ENCODE results near the gene HIF1AN. TPM values are rescaled to one million over a fixed set of nuclear protein-coding genes. Genes with fewer than 3 reads are reported as not detected.

HIF1AN gene
- polyA plus RNA-seq (12.3 to 16.8 TPM (median 13.9 TPM) in 3 replicates), polyA minus RNA-seq (20.5 to 29.1 TPM (median 20.7 TPM) in 3 replicates)
- 7.1 TPM for polyA plus RNA-seq (2011; ENCODE audit: low read depth)
- polyA plus RNA-seq (2011; cell fraction: cytosol; rRNA removed): 8.4 and 18.2 TPM in 2 replicates
- 17.4 and 19.1 TPM in 2 replicates for polyA plus RNA-seq (2011; cell fraction: nucleus; rRNA removed)
- polyA plus RNA-seq (2012; ENCODE audit: low replicate concordance): 15.6 and 21.0 TPM in 2 replicates
- 11.1 TPM for polyA minus RNA-seq (2011; cell fraction: cytosol; rRNA and poly(A)+ RNA removed)
- polyA minus RNA-seq (2011; cell fraction: nucleus; rRNA and poly(A)+ RNA removed): 8.2 and 16.4 TPM in 2 replicates

- Histone ChIP-seq H3K27ac (ENCODE audit: control insufficient read depth, insufficient read depth, low read length) (no peak within 1 kb of the TSS), H3K4me3 (ENCODE audit: control insufficient read depth in 2 of 3, extremely low read depth in 1 of 3, insufficient read depth in 2 of 3, low read depth in 1 of 3, low read length in 3 of 3) (peak within 1 kb of the TSS; percentile 77 to 82 (median 77)), H3K4me2 (ENCODE audit: control insufficient read depth, extremely low read depth, insufficient read depth, low read depth, low read length) (peak within 1 kb of the TSS; percentile 80), H4K20me1 (ENCODE audit: control insufficient read depth, extremely low read depth, insufficient read depth, low read length) (no peaks in the 10 kb centered on the region), H3K79me2 (ENCODE audit: control insufficient read depth, insufficient read depth, low read length) (peaks cover 37% of the 10 kb centered on the region), H3K4me1 (ENCODE audit: control insufficient read depth, extremely low read depth, insufficient read depth, low read length) (peaks cover 13% of the 10 kb centered on the region), H3K9me1 (ENCODE audit: control insufficient read depth, extremely low read depth, insufficient read depth, low read length) (no peaks in the 10 kb centered on the region), H3K9me3 (ENCODE audit: control insufficient read depth, low read depth, low read length) (no peaks in the 10 kb centered on the region), H3K9ac (ENCODE audit: control insufficient read depth, extremely low read depth, insufficient read depth, low read length) (peak within 1 kb of the TSS; percentile 72), H3K27me3 (ENCODE audit: control insufficient read depth, extremely low read depth, insufficient read depth, low read length) (no peaks in the 10 kb centered on the region), H2AFZ (ENCODE audit: control insufficient read depth, low read length) (peak within 1 kb of the TSS; percentile 89), H3K36me3 (ENCODE audit: control insufficient read depth in 2 of 2, extremely low read depth in 1 of 2, insufficient read depth in 2 of 2, low read length in 2 of 2) (peaks cover 6 to 11% of the 10 kb centered on the region in 2 experiments)
- dilution Hi-C loops (cut with MboI; ENCODE audit: extremely low pct_ligation_motif_present, low sequenced_read_pairs): no loop called here
- DNase-seq (ENCODE audit: low read depth, low spot score) (peak; percentile 71), FAIRE-seq (peak; percentile 83)
- TF ChIP-seq EZH2 (IDR thresholded peaks at IDR 0.05; ENCODE audit: low read length) (no peak), CTCF (optimal IDR thresholded peaks at IDR 0.05 in 1 of 3, IDR thresholded peaks at IDR 0.05 in 1 of 3, conservative IDR thresholded peaks at IDR 0.05 in 1 of 3; ENCODE audit: extremely low read depth in 1 of 3, insufficient read depth in 2 of 3, low read length in 3 of 3) (peak; percentile 92 to 98 (median 94))
Measured at GRCh38 chr10:100535715-100536353, at the start of gene HIF1AN. Gene HIF1AN (plus strand): TSS chr10:100535943. CDS start chr10:100535959, 16 bp downstream.

- Histone ChIP-seq H3K9me3 (ENCODE audit: control insufficient read depth, low read depth, low read length) (no peaks in the 10 kb centered on the region), H4K20me1 (ENCODE audit: control insufficient read depth, extremely low read depth, insufficient read depth, low read length) (peaks cover 3% of the 10 kb centered on the region), H3K4me3 (ENCODE audit: control insufficient read depth in 2 of 3, extremely low read depth in 1 of 3, insufficient read depth in 2 of 3, low read depth in 1 of 3, low read length in 3 of 3) (no peak overlapping the region), H3K9ac (ENCODE audit: control insufficient read depth, extremely low read depth, insufficient read depth, low read length) (no peak overlapping the region), H3K27me3 (ENCODE audit: control insufficient read depth, extremely low read depth, insufficient read depth, low read length) (peaks cover 7% of the 10 kb centered on the region), H2AFZ (ENCODE audit: control insufficient read depth, low read length) (no peak overlapping the region), H3K9me1 (ENCODE audit: control insufficient read depth, extremely low read depth, insufficient read depth, low read length) (no peaks in the 10 kb centered on the region), H3K79me2 (ENCODE audit: control insufficient read depth, insufficient read depth, low read length) (no peaks in the 10 kb centered on the region), H3K4me2 (ENCODE audit: control insufficient read depth, extremely low read depth, insufficient read depth, low read depth, low read length) (no peak overlapping the region), H3K27ac (ENCODE audit: control insufficient read depth, insufficient read depth, low read length) (no peak overlapping the region), H3K36me3 (ENCODE audit: control insufficient read depth in 2 of 2, extremely low read depth in 1 of 2, insufficient read depth in 2 of 2, low read length in 2 of 2) (peaks cover 3 to 8% of the 10 kb centered on the region in 2 experiments), H3K4me1 (ENCODE audit: control insufficient read depth, extremely low read depth, insufficient read depth, low read length) (peaks cover under 1% of the 10 kb centered on the region)
- TF ChIP-seq EZH2 (IDR thresholded peaks at IDR 0.05; ENCODE audit: low read length) (no peak), CTCF (optimal IDR thresholded peaks at IDR 0.05 in 1 of 3, IDR thresholded peaks at IDR 0.05 in 1 of 3, conservative IDR thresholded peaks at IDR 0.05 in 1 of 3; ENCODE audit: extremely low read depth in 1 of 3, insufficient read depth in 2 of 3, low read length in 3 of 3) (no peak)
- dilution Hi-C loops (cut with MboI; ENCODE audit: extremely low pct_ligation_motif_present, low sequenced_read_pairs): no loop called here
- DNase-seq (ENCODE audit: low read depth, low spot score) (no peak), FAIRE-seq (no peak)
Measured at GRCh38 chr10:100487529-100487928, 48.2 kb upstream of the HIF1AN start.

Measured in keratinocyte (primary cell).